Measurements from ENCODE around the gene SIK3. TPM values are rescaled to one million over a fixed set of nuclear protein-coding genes. Genes with fewer than 3 reads are reported as not detected.
A peak's percentile ranks its signal among the peaks of the same experiment; 100 is the strongest.

SIK3 gene
- total RNA-seq, 1 experiment from 2014 or later: 31.4 TPM

- H3T11ph ChIP-seq (ENCODE audit: low read length): no peak overlapping the region
- no peak overlapping the region for H2BK20ac ChIP-seq (ENCODE audit: low read depth, low read length, poor library complexity, severe bottlenecking)
- no CpG with 5 or more reads among the region's 39 CpGs for WGBS (ENCODE audit: extremely low coverage, insufficient read length, low lambda C conversion rate)
- no peaks in the 10 kb centered on the region for H3K9me3 Mint-ChIP-seq
- H3K4me1 ChIP-seq (ENCODE audit: insufficient read depth, low read length): no peaks in the 10 kb centered on the region
- no peak overlapping the region for H4K91ac ChIP-seq (ENCODE audit: insufficient read length, low read depth, low read length)
- DNase-seq: peak; percentile 41
- H4K8ac ChIP-seq (replicated peaks; ENCODE audit: insufficient read length, low read depth, low read length): no peak overlapping the region
- H4K5ac ChIP-seq (ENCODE audit: insufficient read length, low read depth, low read length): no peak overlapping the region
- no peak overlapping the region for H2AK5ac ChIP-seq (ENCODE audit: insufficient read length, low read length)
- TF ChIP-seq, protein P1, sequence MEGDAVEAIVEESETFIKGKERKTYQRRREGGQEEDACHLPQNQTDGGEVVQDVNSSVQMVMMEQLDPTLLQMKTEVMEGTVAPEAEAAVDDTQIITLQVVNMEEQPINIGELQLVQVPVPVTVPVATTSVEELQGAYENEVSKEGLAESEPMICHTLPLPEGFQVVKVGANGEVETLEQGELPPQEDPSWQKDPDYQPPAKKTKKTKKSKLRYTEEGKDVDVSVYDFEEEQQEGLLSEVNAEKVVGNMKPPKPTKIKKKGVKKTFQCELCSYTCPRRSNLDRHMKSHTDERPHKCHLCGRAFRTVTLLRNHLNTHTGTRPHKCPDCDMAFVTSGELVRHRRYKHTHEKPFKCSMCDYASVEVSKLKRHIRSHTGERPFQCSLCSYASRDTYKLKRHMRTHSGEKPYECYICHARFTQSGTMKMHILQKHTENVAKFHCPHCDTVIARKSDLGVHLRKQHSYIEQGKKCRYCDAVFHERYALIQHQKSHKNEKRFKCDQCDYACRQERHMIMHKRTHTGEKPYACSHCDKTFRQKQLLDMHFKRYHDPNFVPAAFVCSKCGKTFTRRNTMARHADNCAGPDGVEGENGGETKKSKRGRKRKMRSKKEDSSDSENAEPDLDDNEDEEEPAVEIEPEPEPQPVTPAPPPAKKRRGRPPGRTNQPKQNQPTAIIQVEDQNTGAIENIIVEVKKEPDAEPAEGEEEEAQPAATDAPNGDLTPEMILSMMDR (conservative IDR thresholded peaks at IDR 0.05): no peak
- H3K36me3 Mint-ChIP-seq (ENCODE audit: insufficient read depth in 1 of 3, low read depth in 3 of 3): no peaks in the 10 kb centered on the region
- no peak overlapping the region for H2AFZ ChIP-seq (ENCODE audit: low read length)
- H3K18ac ChIP-seq (ENCODE audit: insufficient read length, low read depth, low read length): no peak overlapping the region
- H3K27ac Mint-ChIP-seq: no peak overlapping the region
- H2BK15ac ChIP-seq (ENCODE audit: low read depth, low read length): no peak overlapping the region
- H3K4me2 ChIP-seq (ENCODE audit: insufficient read depth, insufficient read length, low read length): no peak overlapping the region
- no peak overlapping the region for H3K27ac ChIP-seq (ENCODE audit: insufficient read length, low read depth, low read length)
- no peaks in the 10 kb centered on the region for H3K79me1 ChIP-seq (ENCODE audit: insufficient read depth, low read depth, low read length, poor library complexity, severe bottlenecking)
- no peak overlapping the region for H2BK5ac ChIP-seq (ENCODE audit: insufficient read length, low read length)
- H3K4me3 Mint-ChIP-seq: no peak overlapping the region
- H3K23me2 ChIP-seq (ENCODE audit: insufficient read length, low read depth, low read length, poor library complexity, severe bottlenecking): no peaks in the 10 kb centered on the region
- no peaks in the 10 kb centered on the region for H3K27me3 ChIP-seq (ENCODE audit: insufficient read depth, low read length)
- no peak overlapping the region for H3K4ac ChIP-seq (ENCODE audit: low read depth, low read length)
- H3K4me1 Mint-ChIP-seq: no peaks in the 10 kb centered on the region
- H2BK12ac ChIP-seq (ENCODE audit: insufficient read length, low read depth, low read length): no peak overlapping the region
- H3K9me3 ChIP-seq (ENCODE audit: control insufficient read depth, low read depth, low read length): no peaks in the 10 kb centered on the region
- no peak overlapping the region for H3K23ac ChIP-seq (ENCODE audit: insufficient read length, low read depth, low read length)
- no peak overlapping the region for H3K56ac ChIP-seq (ENCODE audit: insufficient read length, low read depth, low read length)
- no peak overlapping the region for H3K14ac ChIP-seq (ENCODE audit: insufficient read depth, low read length)
- no peaks in the 10 kb centered on the region for H3K79me2 ChIP-seq (ENCODE audit: insufficient read depth, low read length)
- H3K27me3 Mint-ChIP-seq (ENCODE audit: low read depth): no peaks in the 10 kb centered on the region; the same call in 1 of the 2 replicates
- H3K9ac ChIP-seq (ENCODE audit: extremely low read depth, insufficient read length, low read length): no peak overlapping the region
- no peaks in the 10 kb centered on the region for H4K20me1 ChIP-seq (ENCODE audit: control insufficient read depth, insufficient read depth, insufficient read length)
- no peak overlapping the region for H2BK120ac ChIP-seq (ENCODE audit: low read depth, low read length, poor library complexity, severe bottlenecking)
Measured at GRCh38 chr11:117110294-117110950, 12.2 kb upstream of the SIK3 start.
